Measurements from ENCODE around the gene TLE1.
"Not testable (repeated sequence)": the region's sequence is repeated elsewhere in the genome, so short reads cannot be mapped to it uniquely, and the experiment has no call there.

The TLE1 gene

DNA sequence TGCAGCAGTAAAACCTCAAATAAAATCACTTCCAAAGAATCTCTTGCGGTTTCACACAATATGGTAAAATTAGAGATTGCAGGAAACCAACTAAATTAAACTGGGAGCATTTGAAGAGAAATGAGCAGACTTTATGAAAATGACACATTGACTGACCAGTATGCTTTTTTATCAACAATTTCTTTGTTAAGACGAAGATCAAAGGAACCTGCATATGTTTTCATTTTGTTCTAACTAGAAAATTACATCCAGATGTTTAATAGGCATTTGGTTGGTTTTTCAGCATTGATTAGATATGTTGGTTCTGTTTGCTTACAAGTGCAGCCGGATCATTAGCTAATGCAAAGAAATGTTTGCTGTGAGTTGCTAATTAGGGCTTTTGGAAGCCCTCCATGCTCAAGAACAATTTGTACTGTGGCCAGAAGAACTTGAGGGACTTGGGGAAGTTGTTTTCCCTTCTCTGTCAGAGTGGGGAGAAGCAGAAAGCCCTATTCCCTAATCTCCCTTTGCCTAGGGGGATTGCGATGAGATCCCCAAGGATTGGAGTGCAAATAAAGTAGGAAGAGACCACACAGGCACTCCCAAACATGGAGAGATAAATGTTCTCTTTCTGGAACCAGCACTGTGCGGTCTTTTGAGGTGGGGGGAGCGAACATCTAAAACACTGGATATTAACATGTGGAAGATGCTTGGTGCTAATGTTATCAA lies 4.5 kb upstream of the TLE1 start:
- DNase-seq (ENCODE audit: low spot score) = no peak
- TF ChIP-seq, protein P1, sequence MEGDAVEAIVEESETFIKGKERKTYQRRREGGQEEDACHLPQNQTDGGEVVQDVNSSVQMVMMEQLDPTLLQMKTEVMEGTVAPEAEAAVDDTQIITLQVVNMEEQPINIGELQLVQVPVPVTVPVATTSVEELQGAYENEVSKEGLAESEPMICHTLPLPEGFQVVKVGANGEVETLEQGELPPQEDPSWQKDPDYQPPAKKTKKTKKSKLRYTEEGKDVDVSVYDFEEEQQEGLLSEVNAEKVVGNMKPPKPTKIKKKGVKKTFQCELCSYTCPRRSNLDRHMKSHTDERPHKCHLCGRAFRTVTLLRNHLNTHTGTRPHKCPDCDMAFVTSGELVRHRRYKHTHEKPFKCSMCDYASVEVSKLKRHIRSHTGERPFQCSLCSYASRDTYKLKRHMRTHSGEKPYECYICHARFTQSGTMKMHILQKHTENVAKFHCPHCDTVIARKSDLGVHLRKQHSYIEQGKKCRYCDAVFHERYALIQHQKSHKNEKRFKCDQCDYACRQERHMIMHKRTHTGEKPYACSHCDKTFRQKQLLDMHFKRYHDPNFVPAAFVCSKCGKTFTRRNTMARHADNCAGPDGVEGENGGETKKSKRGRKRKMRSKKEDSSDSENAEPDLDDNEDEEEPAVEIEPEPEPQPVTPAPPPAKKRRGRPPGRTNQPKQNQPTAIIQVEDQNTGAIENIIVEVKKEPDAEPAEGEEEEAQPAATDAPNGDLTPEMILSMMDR (IDR thresholded peaks at IDR 0.05; ENCODE audit: extremely low read depth, missing control alignments) = no peak

- TF ChIP-seq, protein P1 (IDR thresholded peaks at IDR 0.05; ENCODE audit: extremely low read depth, missing control alignments) = no peak
- DNase-seq (ENCODE audit: low spot score) = no peak
Measured at GRCh38 chr9:81690251-81690851, 1.0 kb upstream of the TLE1 start.

GRCh38 chr9:81689093-81689342 lies 329 bp downstream of the TLE1 start:
- DNase-seq (ENCODE audit: low spot score) = not testable (repeated sequence)

DNA sequence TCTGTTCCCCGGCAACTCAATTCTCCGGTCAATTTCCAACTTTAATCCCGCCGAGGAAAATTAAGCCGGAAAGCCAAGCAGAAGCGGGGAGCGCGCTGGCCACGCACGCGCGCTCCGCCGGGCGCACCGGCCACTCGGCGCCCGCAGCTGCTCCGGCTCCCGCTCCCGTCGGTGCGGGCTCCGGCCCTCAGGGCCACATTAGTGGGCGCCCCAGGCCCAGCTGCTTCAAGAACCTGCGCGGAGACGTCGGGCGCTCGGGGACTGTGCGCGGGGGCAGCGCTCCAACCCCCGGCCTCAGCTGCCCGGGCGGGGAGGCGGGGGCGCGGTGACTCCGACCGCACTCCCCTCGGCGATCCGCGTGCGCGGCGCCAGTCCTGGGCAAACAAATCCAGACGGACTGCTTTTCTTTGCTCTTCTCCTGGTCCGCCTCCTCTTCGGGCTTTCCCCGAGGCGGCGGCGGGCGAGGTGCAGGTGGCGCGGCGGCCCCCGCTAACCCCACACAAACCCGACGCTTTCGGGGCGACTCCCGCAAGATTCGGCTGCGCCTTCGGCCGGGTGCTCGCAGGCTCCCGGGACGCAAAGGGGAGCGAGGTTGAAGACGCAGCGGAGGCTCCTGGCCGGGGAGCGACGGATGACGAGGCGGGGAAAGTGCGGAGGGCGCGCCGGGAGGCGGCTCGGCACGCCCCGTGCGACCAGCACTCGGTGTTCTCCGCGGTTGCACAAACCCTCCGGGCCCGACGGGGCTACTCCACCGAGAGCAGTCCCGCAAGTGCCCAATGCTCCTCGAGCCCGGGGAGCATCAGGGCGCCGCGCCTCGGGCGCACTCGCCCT lies 870 bp downstream of the TLE1 start:
- DNase-seq (ENCODE audit: low spot score) = not testable (repeated sequence)

GRCh38 chr9:81687521-81688261 lies 1.7 kb downstream of the TLE1 start:
- peak; percentile 34 for DNase-seq (ENCODE audit: low spot score)
- TF ChIP-seq, protein P1 (IDR thresholded peaks at IDR 0.05; ENCODE audit: extremely low read depth, missing control alignments) = no peak

GRCh38 chr9:81686614-81687520 lies 2.5 kb downstream of the TLE1 start:
- TF ChIP-seq, protein P1 (IDR thresholded peaks at IDR 0.05; ENCODE audit: extremely low read depth, missing control alignments) = no peak

GRCh38 chr9:81685763-81686613 lies 3.4 kb downstream of the TLE1 start:
- DNase-seq (ENCODE audit: low spot score) = no peak
- TF ChIP-seq, protein P1 (IDR thresholded peaks at IDR 0.05; ENCODE audit: extremely low read depth, missing control alignments) = no peak

More at GRCh38 chr9:81686614-81687520, 2.5 kb downstream of the TLE1 start:
- DNase-seq (ENCODE audit: low spot score) = peak; percentile 40

Measured in GM20000 (cell line).